ENCODE results near the gene FAM20C.
"Not testable (repeated sequence)": the region's sequence is repeated elsewhere in the genome, so short reads cannot be mapped to it uniquely, and the experiment has no call there.

FAM20C gene

GRCh38 chr7:261341-262250 lies 69.2 kb downstream of the FAM20C start:
- DNase-seq: no peak

GRCh38 chr7:262251-262572 lies 69.8 kb downstream of the FAM20C start:
- DNase-seq: no peak

- not testable (repeated sequence) for DNase-seq
These were observed 70.4 kb downstream of the FAM20C start for GRCh38 chr7:262631-263311.

DNA sequence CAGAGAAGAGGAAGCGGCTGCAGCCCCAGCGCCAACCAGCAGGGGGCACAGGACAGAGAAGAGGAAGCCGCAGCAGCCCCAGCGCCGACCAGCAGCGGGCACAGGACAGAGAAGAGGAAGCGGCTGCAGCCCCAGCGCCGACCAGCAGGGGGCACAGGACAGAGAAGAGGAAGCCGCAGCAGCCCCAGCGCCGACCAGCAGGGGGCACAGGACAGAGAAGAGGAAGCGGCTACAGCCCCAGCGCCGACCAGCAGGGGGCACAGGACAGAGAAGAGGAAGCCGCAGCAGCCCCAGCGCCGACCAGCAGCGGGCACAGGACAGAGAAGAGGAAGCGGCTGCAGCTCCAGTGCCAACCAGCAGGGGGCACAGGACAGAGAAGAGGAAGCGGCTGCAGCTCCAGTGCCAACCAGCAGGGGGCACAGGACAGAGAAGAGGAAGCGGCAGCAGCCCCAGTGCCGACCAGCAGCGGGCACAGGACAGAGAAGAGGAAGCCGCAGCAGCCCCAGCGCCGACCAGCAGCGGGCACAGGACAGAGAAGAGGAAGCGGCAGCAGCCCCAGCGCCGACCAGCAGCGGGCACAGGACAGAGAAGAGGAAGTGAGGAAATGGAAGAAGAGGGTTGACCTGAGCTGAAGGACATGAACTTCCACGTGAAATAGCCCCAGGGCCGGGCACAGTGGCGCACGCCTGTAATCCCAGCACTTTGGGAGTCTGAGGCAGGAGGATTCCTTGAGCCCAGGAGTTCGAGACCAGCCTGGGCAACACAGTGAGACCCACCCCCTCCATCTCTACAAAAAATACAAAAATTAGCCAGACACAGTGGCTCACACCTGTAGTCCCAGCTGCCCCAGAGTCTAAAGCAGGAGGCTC lies 71.3 kb downstream of the FAM20C start:
- DNase-seq: not testable (repeated sequence)

- DNase-seq: no peak
These were observed 72.3 kb downstream of the FAM20C start for GRCh38 chr7:264541-265191.

DNA sequence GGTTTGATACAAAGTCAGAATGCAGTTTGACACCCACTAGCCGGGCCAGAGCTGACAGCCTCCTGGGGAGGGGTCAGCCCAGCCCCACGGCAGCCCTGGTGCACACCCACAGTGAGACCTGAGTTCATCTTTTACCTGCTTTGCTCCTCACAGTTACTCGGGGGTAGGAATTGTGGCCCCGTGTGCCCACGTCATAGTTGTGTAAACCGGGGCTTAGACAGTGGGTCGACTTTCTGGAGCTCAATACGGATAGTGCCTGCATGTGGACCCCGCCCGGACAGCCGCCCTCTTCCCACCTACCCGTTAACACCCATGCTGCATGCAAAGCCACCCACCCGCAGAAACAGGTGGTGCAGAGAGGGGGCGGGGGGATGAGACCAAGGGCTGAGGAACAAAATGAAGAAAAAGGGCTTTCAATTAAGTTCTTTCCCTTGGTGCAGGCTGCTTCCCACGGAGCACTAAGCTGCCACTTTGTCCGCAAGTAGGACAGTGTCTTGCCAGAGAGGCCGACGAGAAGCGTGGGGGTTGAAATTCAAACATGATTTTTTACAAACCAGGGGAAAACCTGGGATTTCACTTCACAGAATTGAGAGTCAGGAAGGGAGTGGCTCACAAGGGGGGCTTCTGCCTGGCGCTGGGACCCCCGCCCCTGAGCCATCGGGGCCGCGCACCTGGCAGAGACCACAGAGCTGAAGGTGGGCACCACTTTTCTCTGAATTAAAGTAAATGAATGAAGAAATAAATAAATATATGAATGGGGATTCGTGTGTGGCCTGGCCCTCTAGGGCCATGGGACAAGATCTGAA lies 73.0 kb downstream of the FAM20C start:
- DNase-seq: no peak

- DNase-seq: no peak
These were observed 73.9 kb downstream of the FAM20C start for GRCh38 chr7:265998-266850.

DNA sequence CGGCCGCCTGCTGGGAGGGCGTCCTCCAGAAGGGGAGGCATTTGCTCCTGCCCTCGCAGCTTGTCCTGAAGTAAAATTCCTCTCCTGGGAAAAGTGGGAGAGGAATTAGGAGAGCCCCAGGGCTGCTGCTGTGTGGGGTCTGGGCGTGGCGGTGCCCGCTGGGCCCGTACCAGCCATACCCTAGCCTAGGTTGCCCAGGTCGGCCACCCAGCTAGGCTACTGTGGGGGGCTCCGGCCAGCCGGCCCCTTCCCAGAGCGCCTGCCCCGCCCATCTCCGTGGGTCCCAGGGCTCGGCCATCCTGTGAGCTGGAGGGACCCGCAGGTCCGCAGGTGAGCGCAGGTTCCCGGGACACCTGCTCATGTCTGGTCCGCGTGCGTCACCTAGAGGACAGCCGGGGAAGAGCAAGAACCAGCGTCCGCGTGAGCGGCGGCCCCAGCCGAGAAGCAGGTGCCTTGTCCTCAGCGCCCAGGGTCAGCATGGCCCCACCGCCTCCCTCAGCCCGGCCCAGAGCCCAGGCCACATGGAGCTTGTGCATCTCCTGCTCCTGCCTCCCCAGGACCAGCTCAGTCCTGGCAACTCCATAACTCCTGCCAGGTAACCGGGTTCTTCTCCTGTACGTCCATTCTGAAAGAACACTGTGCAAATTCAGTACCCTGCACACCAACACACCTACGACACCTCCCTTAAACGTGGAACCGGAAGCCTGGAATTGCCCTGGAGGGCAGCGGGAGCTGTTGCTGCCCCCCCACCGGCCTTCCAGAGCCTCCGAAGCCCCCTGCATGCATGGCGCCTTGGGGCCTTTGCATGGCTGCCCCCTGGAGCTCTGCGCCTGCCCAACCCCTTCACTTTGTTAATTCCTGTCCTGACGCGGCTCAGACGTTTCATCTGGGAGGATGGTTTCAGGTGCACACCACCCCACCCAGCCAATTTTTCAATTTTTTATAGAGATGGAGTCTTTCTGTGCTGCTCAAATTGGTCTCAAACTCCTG lies 74.8 kb downstream of the FAM20C start:
- no peak for DNase-seq

DNA sequence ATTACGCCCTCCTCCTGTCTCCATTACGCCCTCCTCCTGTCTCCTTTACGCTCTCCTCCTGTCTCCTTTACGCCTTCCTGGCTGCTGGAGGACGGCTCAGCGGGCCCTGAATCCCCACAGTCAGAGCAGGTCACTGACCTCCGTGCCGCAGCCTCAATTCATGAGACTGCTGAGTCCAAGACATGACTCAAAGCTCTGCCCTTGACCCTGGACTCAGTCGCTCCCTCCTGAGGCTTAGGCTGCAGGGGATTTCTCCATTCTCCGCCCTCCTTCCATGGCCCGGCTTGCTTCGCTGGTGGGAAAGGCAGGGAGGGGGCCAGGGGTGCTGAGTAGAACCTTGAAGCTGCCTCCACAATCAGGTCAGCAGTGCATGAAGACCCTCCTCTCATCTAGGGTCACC lies 76.6 kb downstream of the FAM20C start:
- no peak for DNase-seq

DNA sequence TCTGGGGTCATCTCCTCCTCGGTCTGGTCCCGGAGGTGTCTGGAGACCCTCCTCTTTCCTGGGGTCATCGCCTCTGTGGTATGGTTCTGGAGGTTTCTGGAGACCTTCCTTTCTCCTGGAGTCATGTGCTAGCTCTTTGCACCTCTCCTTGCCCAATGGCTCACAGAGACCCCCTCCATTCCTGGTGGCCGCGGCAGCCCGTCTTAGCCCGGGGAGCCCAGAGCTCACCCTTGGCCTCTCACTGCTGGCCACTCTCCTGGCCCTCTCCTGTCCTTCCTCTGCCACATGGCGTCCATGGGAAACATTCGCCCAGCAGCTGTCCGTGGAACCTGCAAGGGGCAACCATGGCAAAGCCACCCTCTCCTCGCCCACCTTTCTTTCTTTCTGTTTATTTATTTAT lies 77.3 kb downstream of the FAM20C start:
- DNase-seq: no peak

- no peak for DNase-seq
These were observed 78.1 kb downstream of the FAM20C start for GRCh38 chr7:270351-270983.

DNA sequence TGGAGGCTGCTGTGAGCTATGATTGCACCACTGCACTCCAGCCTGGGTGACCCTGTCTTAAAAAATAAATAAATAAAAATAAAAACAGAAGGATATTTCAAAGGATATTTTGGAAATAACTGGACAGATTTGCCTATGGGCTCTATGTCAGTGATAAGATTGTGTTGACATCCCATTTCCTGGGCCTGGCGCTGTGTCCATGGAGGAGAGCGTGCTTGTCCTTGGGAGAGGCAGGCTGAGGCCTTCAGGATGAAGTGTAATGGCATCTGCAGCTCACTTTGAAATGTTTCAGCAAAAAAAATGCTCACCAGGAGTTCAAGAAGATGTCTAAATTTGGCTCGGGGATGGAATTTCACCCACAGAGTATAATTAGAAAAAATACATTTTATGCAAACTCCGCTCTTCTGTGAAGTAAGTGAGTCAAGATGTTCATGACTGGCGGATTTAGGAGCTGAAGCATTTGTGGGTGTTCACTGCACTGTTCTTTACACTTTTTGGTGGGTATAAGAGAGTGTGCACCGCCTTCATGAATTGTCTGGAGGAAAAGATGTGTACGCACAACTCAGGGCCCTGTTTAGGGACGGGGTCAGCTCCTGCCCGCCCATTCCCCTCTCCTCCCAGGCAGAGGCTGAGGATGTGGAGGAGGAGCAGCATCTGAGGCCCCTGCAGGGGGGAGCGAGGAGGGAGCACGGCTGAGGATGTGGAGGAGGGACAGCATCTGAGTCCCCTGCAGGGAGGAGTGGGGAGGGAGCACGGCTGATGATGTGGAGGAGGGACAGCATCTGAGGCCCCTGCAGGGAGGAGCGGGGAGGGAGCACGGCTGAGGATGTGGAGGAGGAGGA lies 79.1 kb downstream of the FAM20C start:
- no peak for DNase-seq

- no peak for DNase-seq
These were observed 79.8 kb downstream of the FAM20C start for GRCh38 chr7:272108-272615.

- no peak for DNase-seq
These were observed 80.3 kb downstream of the FAM20C start for GRCh38 chr7:272631-273030.

DNA sequence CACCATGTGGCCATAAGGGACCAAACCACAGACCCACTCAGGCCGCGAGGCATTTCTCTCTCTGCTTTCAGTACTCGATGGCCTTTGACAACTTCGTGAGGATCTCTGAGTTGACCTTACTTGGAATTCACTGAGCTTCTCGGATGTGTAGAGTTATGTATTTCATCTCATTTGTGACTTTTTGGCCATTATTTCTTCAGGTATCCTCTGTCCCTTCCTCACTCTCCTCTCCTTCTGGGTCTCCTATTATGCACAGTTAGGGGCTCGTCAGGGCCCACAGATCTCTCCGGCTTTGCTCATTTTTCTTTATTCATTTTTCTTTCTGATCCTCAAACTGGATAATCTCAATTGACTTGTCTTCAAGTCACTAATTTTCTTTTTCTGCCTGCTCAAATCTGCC lies 81.0 kb downstream of the FAM20C start:
- no peak for DNase-seq

- no peak for DNase-seq
These were observed 81.9 kb downstream of the FAM20C start for GRCh38 chr7:274266-274665.

DNA sequence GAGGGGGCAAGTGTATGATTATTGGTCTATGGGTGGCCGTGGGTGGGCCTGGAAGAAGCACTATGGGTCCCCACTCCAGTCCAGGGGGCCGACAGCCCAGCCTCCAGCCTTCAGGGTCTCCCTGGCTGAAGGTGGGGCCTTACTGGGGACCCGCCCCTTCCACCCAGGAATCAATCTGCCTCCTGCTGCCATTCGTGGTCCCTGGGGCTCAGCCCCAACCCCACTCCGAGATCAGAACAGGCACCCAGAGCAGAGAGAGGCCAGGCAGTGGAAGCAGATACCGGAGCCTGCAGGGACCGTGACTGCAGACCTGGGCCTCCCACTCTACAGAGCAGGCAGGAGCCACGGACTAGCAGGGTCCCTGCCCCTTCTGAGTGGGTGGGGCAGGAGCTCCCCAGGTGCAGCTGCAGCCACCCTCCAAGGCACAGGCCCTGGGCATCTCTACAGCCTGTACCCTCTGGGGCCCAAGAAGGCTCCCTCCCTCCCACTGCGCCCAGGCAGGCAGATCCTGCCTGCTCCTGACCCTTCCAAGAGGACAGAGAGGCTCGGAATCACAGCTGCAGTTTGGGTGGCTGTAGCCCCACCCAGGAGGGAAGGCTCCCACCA lies 84.0 kb downstream of the FAM20C start:
- DNase-seq: no peak

- DNase-seq: no peak
These were observed 84.9 kb downstream of the FAM20C start for GRCh38 chr7:277228-277627.
